Keratinocyte (primary cell): ENCODE data around the gene ZSCAN21. TPM values are rescaled to one million over a fixed set of nuclear protein-coding genes. Genes with fewer than 3 reads are reported as not detected.

Experiments
- DNase-seq: peaks from one replicate; pipeline ENCODE4 v3.0.0-alpha.2; 2011; ENCODE audit warnings: low read depth, missing footprints, low spot score
- FAIRE-seq: peaks from 2 replicates; lab custom pipeline; 2011; peaks lifted over from hg19 to GRCh38; lab: Jason Lieb, UNC
- H2AFZ ChIP-seq: 2 replicates; pipeline ENCODE4 v1.6.0; 2012; ENCODE audit warnings: low read length, control low read depth, inconsistent platforms; ENCODE audit not compliant: control insufficient read depth
- H3K27ac ChIP-seq: 2 replicates; pipeline ENCODE4 v1.5.1; 2011; ENCODE audit warnings: low read length; ENCODE audit not compliant: control insufficient read depth, insufficient read depth
- H3K27me3 ChIP-seq: 3 replicates; pipeline ENCODE4 v1.6.0; 2011; ENCODE audit warnings: low read length; ENCODE audit not compliant: control insufficient read depth, insufficient read depth; ENCODE audit errors: extremely low read depth
- H3K36me3 ChIP-seq, 2 experiments: 2 replicates in 1 of 2; 3 replicates in 1 of 2; pipeline ENCODE4 v1.5.1; 2011; ENCODE audit warnings: low read length in 2 of 2, mild to moderate bottlenecking in 1 of 2; ENCODE audit not compliant: control insufficient read depth in 2 of 2, insufficient read depth in 2 of 2; ENCODE audit errors: extremely low read depth in 1 of 2
- H3K4me1 ChIP-seq: 3 replicates; pipeline ENCODE4 v1.5.1; 2011; ENCODE audit warnings: low read length; ENCODE audit not compliant: control insufficient read depth, insufficient read depth; ENCODE audit errors: extremely low read depth
- H3K4me2 ChIP-seq: 3 replicates; pipeline ENCODE4 v1.6.0; 2011; ENCODE audit warnings: low read depth, low read length; ENCODE audit not compliant: control insufficient read depth, insufficient read depth; ENCODE audit errors: extremely low read depth
- H3K4me3 ChIP-seq, 3 experiments: fragments of 200-600 bp in 1 of 3; sonication (generic) in 1 of 3; 2 replicates in 2 of 3; 3 replicates in 1 of 3; pipeline ENCODE4 v1.5.1; 2011 to 2016; ENCODE audit warnings: low read length in 3 of 3, mild to moderate bottlenecking in 3 of 3, control low read depth in 2 of 3, inconsistent platforms in 1 of 3, low read depth in 1 of 3, mixed read lengths in 1 of 3, mixed run types in 1 of 3, moderate library complexity in 1 of 3; ENCODE audit not compliant: control insufficient read depth in 2 of 3, insufficient read depth in 2 of 3; ENCODE audit errors: extremely low read depth in 1 of 3
- H3K79me2 ChIP-seq: 2 replicates; pipeline ENCODE4 v1.6.0; 2012; ENCODE audit warnings: low read length; ENCODE audit not compliant: control insufficient read depth, insufficient read depth
- H3K9ac ChIP-seq: 3 replicates; pipeline ENCODE4 v1.6.0; 2011; ENCODE audit warnings: low read length; ENCODE audit not compliant: control insufficient read depth, insufficient read depth; ENCODE audit errors: extremely low read depth
- H3K9me1 ChIP-seq: 3 replicates; pipeline ENCODE4 v1.6.0; 2011; ENCODE audit warnings: low read length; ENCODE audit not compliant: control insufficient read depth, insufficient read depth; ENCODE audit errors: extremely low read depth
- H3K9me3 ChIP-seq: 2 replicates; pipeline ENCODE4 v1.5.1; 2012; ENCODE audit warnings: low read depth, low read length; ENCODE audit not compliant: control insufficient read depth
- H4K20me1 ChIP-seq: 3 replicates; pipeline ENCODE4 v1.6.0; 2011; ENCODE audit warnings: low read length; ENCODE audit not compliant: control insufficient read depth, insufficient read depth; ENCODE audit errors: extremely low read depth
- EZH2 ChIP-seq: IDR thresholded peaks from one replicate; pipeline ENCODE4 v1.6.1; 2012; ENCODE audit warnings: inconsistent platforms, mild to moderate bottlenecking, low read length, moderate library complexity
- dilution Hi-C: fragments of 300-500 bp; cut with MboI; formaldehyde crosslinking; loops from one replicate; pipeline ENCODE4 v1.7.0; 2020; ENCODE audit warnings: low sequenced_read_pairs; ENCODE audit not compliant: extremely low pct_ligation_motif_present
- polyA plus RNA-seq, 5 experiments: library from polyadenylated mRNA; depleted of rRNA in 3 of 5; stranded (reverse) in 3 of 5; stranded (forward) in 1 of 5; unstranded in 1 of 5; fragments of >200 nt; gene quantifications; 1 replicate in 1 of 5; 2 replicates in 3 of 5; 3 replicates in 1 of 5; pipeline versions ENCODE4 v1.2.1 to v1.2.3, GENCODE V29; 2011 to 2012; ENCODE audit warnings: missing spikeins in 2 of 5, low read depth in 1 of 5, low replicate concordance in 1 of 5
- TF ChIP-seq, protein P1 (sequence below), 3 experiments: IDR thresholded peaks in 1 of 3; conservative IDR thresholded peaks in 1 of 3; optimal IDR thresholded peaks in 1 of 3; 2 replicates in 2 of 3; 3 replicates in 1 of 3; pipeline versions ENCODE3 to v1.5.1; 2011; ENCODE audit warnings: low read length in 3 of 3, mild to moderate bottlenecking in 3 of 3, moderate library complexity in 2 of 3, control low read depth in 1 of 3, inconsistent platforms in 1 of 3; ENCODE audit not compliant: insufficient read depth in 2 of 3; ENCODE audit errors: extremely low read depth in 1 of 3

Gene ZSCAN21
- polyA plus RNA-seq, 1 donor (not counting 4 experiments of a cell fraction or from before 2014, with no cell fraction given), result 12.6 TPM

DNA sequence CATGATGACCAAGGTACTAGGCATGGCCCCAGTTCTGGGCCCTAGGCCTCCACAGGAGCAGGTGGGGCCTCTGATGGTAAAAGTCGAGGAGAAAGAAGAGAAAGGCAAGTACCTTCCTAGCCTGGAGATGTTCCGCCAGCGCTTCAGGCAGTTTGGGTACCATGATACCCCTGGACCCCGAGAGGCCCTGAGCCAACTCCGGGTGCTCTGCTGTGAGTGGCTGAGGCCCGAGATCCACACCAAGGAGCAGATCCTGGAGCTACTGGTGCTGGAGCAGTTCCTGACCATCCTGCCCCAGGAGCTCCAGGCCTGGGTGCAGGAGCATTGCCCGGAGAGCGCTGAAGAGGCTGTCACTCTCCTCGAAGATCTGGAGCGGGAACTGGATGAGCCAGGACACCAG lies 7.4 kb downstream of the ZSCAN21 start:
- no peak overlapping the region for H3K4me2 ChIP-seq
- H3K9me1 ChIP-seq, result no peaks in the 10 kb centered on the region
- H3K4me1 ChIP-seq, result no peaks in the 10 kb centered on the region
- no peaks in the 10 kb centered on the region for H3K27me3 ChIP-seq
- H3K9ac ChIP-seq, result no peak overlapping the region
- DNase-seq (no peak), FAIRE-seq (no peak)
- no peak overlapping the region for H3K27ac ChIP-seq
- dilution Hi-C loops, result no loop called here
- TF ChIP-seq, protein P1, sequence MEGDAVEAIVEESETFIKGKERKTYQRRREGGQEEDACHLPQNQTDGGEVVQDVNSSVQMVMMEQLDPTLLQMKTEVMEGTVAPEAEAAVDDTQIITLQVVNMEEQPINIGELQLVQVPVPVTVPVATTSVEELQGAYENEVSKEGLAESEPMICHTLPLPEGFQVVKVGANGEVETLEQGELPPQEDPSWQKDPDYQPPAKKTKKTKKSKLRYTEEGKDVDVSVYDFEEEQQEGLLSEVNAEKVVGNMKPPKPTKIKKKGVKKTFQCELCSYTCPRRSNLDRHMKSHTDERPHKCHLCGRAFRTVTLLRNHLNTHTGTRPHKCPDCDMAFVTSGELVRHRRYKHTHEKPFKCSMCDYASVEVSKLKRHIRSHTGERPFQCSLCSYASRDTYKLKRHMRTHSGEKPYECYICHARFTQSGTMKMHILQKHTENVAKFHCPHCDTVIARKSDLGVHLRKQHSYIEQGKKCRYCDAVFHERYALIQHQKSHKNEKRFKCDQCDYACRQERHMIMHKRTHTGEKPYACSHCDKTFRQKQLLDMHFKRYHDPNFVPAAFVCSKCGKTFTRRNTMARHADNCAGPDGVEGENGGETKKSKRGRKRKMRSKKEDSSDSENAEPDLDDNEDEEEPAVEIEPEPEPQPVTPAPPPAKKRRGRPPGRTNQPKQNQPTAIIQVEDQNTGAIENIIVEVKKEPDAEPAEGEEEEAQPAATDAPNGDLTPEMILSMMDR (optimal IDR thresholded peaks at IDR 0.05 in 1 of 3, IDR thresholded peaks at IDR 0.05 in 1 of 3, conservative IDR thresholded peaks at IDR 0.05 in 1 of 3; ENCODE audit: extremely low read depth in 1 of 3, insufficient read depth in 2 of 3, low read length in 3 of 3), result no peak
- no peak overlapping the region for H3K4me3 ChIP-seq
- H2AFZ ChIP-seq, result no peak overlapping the region
- peaks cover 3 to 22% of the 10 kb centered on the region in 2 experiments for H3K36me3 ChIP-seq
- H4K20me1 ChIP-seq, result no peaks in the 10 kb centered on the region
- H3K79me2 ChIP-seq, result peaks cover 5% of the 10 kb centered on the region
- no peaks in the 10 kb centered on the region for H3K9me3 ChIP-seq

DNA sequence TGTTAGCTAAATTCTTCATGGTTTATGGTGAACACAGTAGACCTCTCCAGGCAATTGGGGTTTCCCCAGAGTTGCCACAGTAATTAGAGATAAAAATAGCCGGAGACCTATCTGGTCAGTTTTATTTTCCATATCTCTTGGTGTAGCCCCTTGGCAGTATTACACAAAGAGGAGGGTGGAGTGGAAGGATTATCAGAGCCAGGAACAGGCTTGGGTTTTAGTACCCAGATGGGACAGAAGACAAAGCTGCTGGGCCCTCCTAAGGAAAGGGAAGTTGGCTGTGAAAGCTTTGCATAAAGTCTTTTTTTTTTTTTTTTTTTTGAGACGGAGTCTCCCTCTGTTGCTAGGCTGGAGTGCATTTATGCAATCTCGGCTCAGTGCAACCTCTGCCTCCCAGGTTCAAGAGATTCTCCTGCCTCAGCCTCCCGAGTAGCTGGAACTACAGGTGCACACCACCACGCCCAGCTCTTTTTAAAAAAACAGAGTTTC lies 9.7 kb downstream of the ZSCAN21 start:
- DNase-seq (no peak), FAIRE-seq (no peak)
- TF ChIP-seq, protein P1 (optimal IDR thresholded peaks at IDR 0.05 in 1 of 3, IDR thresholded peaks at IDR 0.05 in 1 of 3, conservative IDR thresholded peaks at IDR 0.05 in 1 of 3; ENCODE audit: extremely low read depth in 1 of 3, insufficient read depth in 2 of 3, low read length in 3 of 3), result no peak
- TF ChIP-seq EZH2, result no peak
- H3K4me3 ChIP-seq, result no peak overlapping the region
- H4K20me1 ChIP-seq, result no peaks in the 10 kb centered on the region
- H2AFZ ChIP-seq, result no peak overlapping the region
- H3K4me2 ChIP-seq, result no peak overlapping the region
- no peak overlapping the region for H3K9ac ChIP-seq
- H3K36me3 ChIP-seq, result peaks cover 7 to 23% of the 10 kb centered on the region in 2 experiments
- no peaks in the 10 kb centered on the region for H3K4me1 ChIP-seq
- H3K27ac ChIP-seq, result no peak overlapping the region
- no peaks in the 10 kb centered on the region for H3K9me1 ChIP-seq
- H3K9me3 ChIP-seq, result no peaks in the 10 kb centered on the region
- H3K79me2 ChIP-seq, result no peaks in the 10 kb centered on the region
- no peaks in the 10 kb centered on the region for H3K27me3 ChIP-seq
- dilution Hi-C loops, result no loop called here
